Chondrocyte (in vitro differentiated cells): ENCODE results near the gene EIF2AK2. TPM values are rescaled to one million over a fixed set of nuclear protein-coding genes. Genes with fewer than 3 reads are reported as not detected.

Source experiments
- DNase-seq: peaks from one replicate; pipeline ENCODE4 v3.0.0; 2021; ENCODE audit warnings: mixed read lengths, low spot score
- H3K27ac Mint-ChIP-seq: one replicate; pipeline ENCODE4 v1.8.0; 2021; ENCODE audit warnings: mild to moderate bottlenecking, moderate library complexity, mixed read lengths; ENCODE audit not compliant: unreplicated experiment
- H3K27me3 Mint-ChIP-seq: 2 replicates; pipeline ENCODE4 v1.8.0; 2021; ENCODE audit warnings: low read depth, mixed read lengths
- H3K36me3 Mint-ChIP-seq: 2 replicates; pipeline ENCODE4 v1.8.0; 2021; ENCODE audit warnings: low read depth, mixed read lengths
- H3K4me1 Mint-ChIP-seq: 2 replicates; pipeline ENCODE4 v1.8.0; 2021; ENCODE audit warnings: low read depth, mild to moderate bottlenecking, mixed read lengths
- H3K4me3 Mint-ChIP-seq: one replicate; pipeline ENCODE4 v1.8.0; 2021; ENCODE audit warnings: mild to moderate bottlenecking, moderate library complexity, mixed read lengths; ENCODE audit not compliant: unreplicated experiment
- H3K9me3 Mint-ChIP-seq: 2 replicates; pipeline ENCODE4 v1.8.0; 2021; ENCODE audit warnings: low read depth, mixed read lengths
- CTCF ChIP-seq: fragments of 200-600 bp; sonication (generic); IDR thresholded peaks from 2 replicates; pipeline ENCODE4 v1.5.0; 2021; ENCODE audit warnings: antibody characterized with exemption, mild to moderate bottlenecking, moderate library complexity
- total RNA-seq: library from RNA; stranded (reverse); gene quantifications from 3 replicates; pipeline ENCODE4 v1.2.1, GENCODE V29; 2021

Gene EIF2AK2
- total RNA-seq, 1 donor from 2014 or later: 46.4 TPM

GRCh38 chr2:37111958-37112357, 44.8 kb downstream of the EIF2AK2 start:
- Mint-ChIP-seq H3K4me1 (no peaks in the 10 kb centered on the region), H3K27ac (no peak overlapping the region), H3K36me3 (peaks cover 27% of the 10 kb centered on the region), H3K4me3 (no peak overlapping the region), H3K9me3 (no peaks in the 10 kb centered on the region), H3K27me3 (no peaks in the 10 kb centered on the region)
- DNase-seq: no peak
- TF ChIP-seq CTCF: no peak

- H3K36me3 Mint-ChIP-seq: peaks cover 29% of the 10 kb centered on the region
- no peak for TF ChIP-seq CTCF
- H3K9me3 Mint-ChIP-seq: no peaks in the 10 kb centered on the region
- no peak for DNase-seq
- H3K27ac Mint-ChIP-seq: no peak overlapping the region
- H3K4me3 Mint-ChIP-seq: no peak overlapping the region
- H3K4me1 Mint-ChIP-seq: no peaks in the 10 kb centered on the region
- H3K27me3 Mint-ChIP-seq: no peaks in the 10 kb centered on the region
Observed at GRCh38 chr2:37110306-37111212, 46.2 kb downstream of the EIF2AK2 start.

- Mint-ChIP-seq H3K9me3 (no peaks in the 10 kb centered on the region), H3K27me3 (no peaks in the 10 kb centered on the region), H3K4me3 (no peak overlapping the region), H3K4me1 (peaks cover 2% of the 10 kb centered on the region), H3K27ac (no peak overlapping the region), H3K36me3 (peaks cover 35% of the 10 kb centered on the region)
- no peak for DNase-seq
- TF ChIP-seq CTCF: no peak
Observed at GRCh38 chr2:37109523-37109922, 47.3 kb downstream of the EIF2AK2 start.

- no peak overlapping the region for H3K4me3 Mint-ChIP-seq
- DNase-seq: no peak
- no peaks in the 10 kb centered on the region for H3K27me3 Mint-ChIP-seq
- no peak for TF ChIP-seq CTCF
- H3K36me3 Mint-ChIP-seq: peaks cover 39% of the 10 kb centered on the region
- H3K27ac Mint-ChIP-seq: no peak overlapping the region
- H3K9me3 Mint-ChIP-seq: no peaks in the 10 kb centered on the region
- H3K4me1 Mint-ChIP-seq: peaks cover 14% of the 10 kb centered on the region
Observed at GRCh38 chr2:37105150-37105549, 51.6 kb downstream of the EIF2AK2 start.

- Mint-ChIP-seq H3K36me3 (peaks cover 39% of the 10 kb centered on the region), H3K27me3 (no peaks in the 10 kb centered on the region), H3K4me3 (no peak overlapping the region), H3K27ac (peak overlapping the region; percentile 30), H3K4me1 (peaks cover 14% of the 10 kb centered on the region), H3K9me3 (no peaks in the 10 kb centered on the region)
- DNase-seq: no peak
- no peak for TF ChIP-seq CTCF
Observed at GRCh38 chr2:37104178-37104577, 52.6 kb downstream of the EIF2AK2 start.
